Glomerular endothelial cell (primary cell): ENCODE data around the gene TOMM34. TPM values are rescaled to one million over a fixed set of nuclear protein-coding genes. Genes with fewer than 3 reads are reported as not detected.

ENCODE experiments used
- DNase-seq: peaks from one replicate; pipeline ENCODE4 v3.0.0-alpha.2; 2011; ENCODE audit warnings: low read depth, low spot score; ENCODE audit errors: extremely low read depth
- total RNA-seq: library from RNA; depleted of rRNA; stranded (reverse); fragments of >200 nt; gene quantifications from 2 replicates; pipeline ENCODE4 v1.2.3, GENCODE V29; 2015

TOMM34 gene
- total RNA-seq, 1 donor from 2014 or later: 36.9 TPM

- no peak for DNase-seq
These were observed 63.1 kb downstream of the TOMM34 start for GRCh38 chr20:44897133-44897532.

- DNase-seq: no peak
These were observed 63.6 kb downstream of the TOMM34 start for GRCh38 chr20:44896583-44896982.

- DNase-seq: no peak
These were observed 65.2 kb downstream of the TOMM34 start for GRCh38 chr20:44894959-44895358.

Other genes starting within 250 kb of the TOMM34 start
- not detected in 2 replicates for gene CCN5, start 245.0 kb downstream of the TOMM34 start, total RNA-seq
- 0.35 TPM in 1 of 2 replicates, not detected in the other for gene KCNK15, start 214.5 kb downstream of the TOMM34 start, total RNA-seq
- gene RIMS4, start 149.9 kb downstream of the TOMM34 start, total RNA-seq: not detected in 2 replicates
- gene YWHAB, start 74.7 kb downstream of the TOMM34 start, total RNA-seq: 167 and 173 TPM in 2 replicates
- gene PABPC1L, start 50.3 kb downstream of the TOMM34 start, total RNA-seq: 2.1 and 13.6 TPM in 2 replicates
- 14.0 and 20.9 TPM in 2 replicates for gene STK4, start 6.1 kb upstream of the TOMM34 start, total RNA-seq
- gene KCNS1, start 140.7 kb upstream of the TOMM34 start, total RNA-seq: 0.12 and 0.34 TPM in 2 replicates
- not detected in 2 replicates for gene WFDC5, start 154.8 kb upstream of the TOMM34 start, total RNA-seq
- gene WFDC12, start 164.1 kb upstream of the TOMM34 start, total RNA-seq: not detected in 2 replicates
- gene PI3, start 214.5 kb upstream of the TOMM34 start, total RNA-seq: not detected in 2 replicates
- gene SEMG1, start 246.6 kb upstream of the TOMM34 start, total RNA-seq: not detected in 2 replicates